GM12878 (cell line): ENCODE data around the gene CHCHD3.

ENCODE experiments used
- CBFB ChIP-seq: IDR thresholded peaks from 2 replicates; pipeline ENCODE4 v1.6.1; 2016; ENCODE audit warnings: antibody characterized with exemption, low read depth
- CHD2 ChIP-seq: IDR thresholded peaks from 2 replicates; pipeline ENCODE4 v1.6.1; 2011; ENCODE audit warnings: low read depth, low read length, improper control_type of control experiment, borderline replicate concordance
- EP300 ChIP-seq, 2 experiments: fragments of 150-350 bp in 1 of 2; IDR thresholded peaks; 2 replicates each; pipeline ENCODE4 v1.6.1; 2011 to 2012; ENCODE audit warnings: low read depth in 2 of 2, low read length in 2 of 2, borderline replicate concordance in 1 of 2, improper control_type of control experiment in 1 of 2, inconsistent platforms in 1 of 2; ENCODE audit not compliant: control insufficient read depth in 1 of 2
- EZH2 ChIP-seq: IDR thresholded peaks from 2 replicates; pipeline ENCODE4 v1.6.1; 2012; ENCODE audit warnings: low read depth, mild to moderate bottlenecking, control low read depth, inconsistent platforms, low read length, borderline replicate concordance; ENCODE audit not compliant: control insufficient read depth
- FOS ChIP-seq: IDR thresholded peaks from 3 replicates; pipeline ENCODE4 v1.6.1; 2011; ENCODE audit warnings: borderline replicate concordance; ENCODE audit not compliant: insufficient read length; ENCODE audit errors: extremely low read depth
- JUNB ChIP-seq: IDR thresholded peaks from 2 replicates; pipeline ENCODE4 v1.6.1; 2016; ENCODE audit warnings: antibody characterized with exemption, mild to moderate bottlenecking
- RAD21 ChIP-seq: IDR thresholded peaks from 2 replicates; pipeline ENCODE4 v1.6.1; 2011; ENCODE audit warnings: mild to moderate bottlenecking, low read depth, low read length, moderate library complexity; ENCODE audit not compliant: insufficient read depth
- RFX5 ChIP-seq: IDR thresholded peaks from 2 replicates; pipeline ENCODE4 v1.6.1; 2011; ENCODE audit warnings: low read depth, low read length, improper control_type of control experiment
- SP1 ChIP-seq: IDR thresholded peaks from one replicate; pipeline ENCODE4 v1.6.1; 2011; ENCODE audit warnings: low read depth, low read length
- ZNF274 ChIP-seq: IDR thresholded peaks from one replicate; pipeline ENCODE4 v1.8.0; 2011; ENCODE audit not compliant: insufficient read length, insufficient read depth
- TF ChIP-seq, protein P1 (sequence below), 3 experiments: IDR thresholded peaks in 2 of 3; conservative IDR thresholded peaks in 1 of 3; 2 replicates each; pipeline ENCODE4 v1.5.1; 2011; ENCODE audit warnings: low read depth in 3 of 3, low read length in 3 of 3, mild to moderate bottlenecking in 3 of 3, control low read depth in 2 of 3, moderate library complexity in 2 of 3, inconsistent platforms in 1 of 3, mixed read lengths in 1 of 3; ENCODE audit not compliant: control insufficient read depth in 2 of 3, insufficient read depth in 1 of 3; ENCODE audit errors: extremely low read depth in 1 of 3

DNA sequence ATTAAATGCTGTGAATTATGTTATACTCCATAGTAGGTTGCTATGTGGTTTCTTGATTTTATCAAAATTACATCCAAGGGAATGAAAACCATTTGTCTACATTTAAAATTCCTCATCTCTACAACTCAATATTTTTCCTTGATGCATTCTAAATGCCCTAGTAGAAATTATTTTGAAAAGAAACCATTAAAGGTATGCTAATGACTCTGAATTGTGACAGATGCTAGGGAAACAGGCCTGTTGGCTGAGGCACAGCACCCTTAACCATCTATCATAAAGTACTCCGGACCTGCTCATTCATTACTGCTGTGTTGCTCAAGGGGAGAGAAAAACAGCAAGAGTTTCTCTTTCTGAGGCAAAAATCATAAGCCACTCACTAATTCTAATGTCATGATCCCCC lies 131.2 kb downstream of the CHCHD3 start:
- TF ChIP-seq SP1 (no peak), CBFB (no peak), EP300 (IDR thresholded peaks at IDR 0.05; ENCODE audit: borderline replicate concordance in 1 of 2, control insufficient read depth in 1 of 2, low read depth in 2 of 2, low read length in 2 of 2) (no peak), JUNB (no peak), RFX5 (no peak), RAD21 (no peak), CHD2 (no peak), FOS (no peak), ZNF274 (no peak), EZH2 (no peak)
- TF ChIP-seq, protein P1, sequence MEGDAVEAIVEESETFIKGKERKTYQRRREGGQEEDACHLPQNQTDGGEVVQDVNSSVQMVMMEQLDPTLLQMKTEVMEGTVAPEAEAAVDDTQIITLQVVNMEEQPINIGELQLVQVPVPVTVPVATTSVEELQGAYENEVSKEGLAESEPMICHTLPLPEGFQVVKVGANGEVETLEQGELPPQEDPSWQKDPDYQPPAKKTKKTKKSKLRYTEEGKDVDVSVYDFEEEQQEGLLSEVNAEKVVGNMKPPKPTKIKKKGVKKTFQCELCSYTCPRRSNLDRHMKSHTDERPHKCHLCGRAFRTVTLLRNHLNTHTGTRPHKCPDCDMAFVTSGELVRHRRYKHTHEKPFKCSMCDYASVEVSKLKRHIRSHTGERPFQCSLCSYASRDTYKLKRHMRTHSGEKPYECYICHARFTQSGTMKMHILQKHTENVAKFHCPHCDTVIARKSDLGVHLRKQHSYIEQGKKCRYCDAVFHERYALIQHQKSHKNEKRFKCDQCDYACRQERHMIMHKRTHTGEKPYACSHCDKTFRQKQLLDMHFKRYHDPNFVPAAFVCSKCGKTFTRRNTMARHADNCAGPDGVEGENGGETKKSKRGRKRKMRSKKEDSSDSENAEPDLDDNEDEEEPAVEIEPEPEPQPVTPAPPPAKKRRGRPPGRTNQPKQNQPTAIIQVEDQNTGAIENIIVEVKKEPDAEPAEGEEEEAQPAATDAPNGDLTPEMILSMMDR (IDR thresholded peaks at IDR 0.05 in 2 of 3, conservative IDR thresholded peaks at IDR 0.05 in 1 of 3; ENCODE audit: control insufficient read depth in 2 of 3, extremely low read depth in 1 of 3, insufficient read depth in 1 of 3, low read depth in 3 of 3, low read length in 3 of 3), result no peak
